Upper lobe of right lung (tissue), 1 donor: Measurements from ENCODE around the gene APPBP2. TPM values are rescaled to one million over a fixed set of nuclear protein-coding genes. Genes with fewer than 3 reads are reported as not detected.

Experiments used
- ATAC-seq: fragments of 200-7000 bp; cut with Tn5 transposase; one replicate; pipeline ENCODE4 v1.9.1; 2020; ENCODE audit warnings: mild to moderate bottlenecking, moderate library complexity
- DNase-seq: peaks from one replicate; pipeline ENCODE4 v3.0.0-alpha.2; 2020
- H3K27ac ChIP-seq: fragments of 200-600 bp; one replicate; pipeline ENCODE4 v1.8.0; 2022
- H3K27me3 ChIP-seq: fragments of 200-600 bp; one replicate; pipeline ENCODE4 v1.8.0; 2022; ENCODE audit warnings: mild to moderate bottlenecking
- H3K36me3 ChIP-seq: fragments of 200-600 bp; one replicate; pipeline ENCODE4 v1.8.0; 2022
- H3K4me1 ChIP-seq: fragments of 200-600 bp; one replicate; pipeline ENCODE4 v1.8.0; 2022
- H3K4me3 ChIP-seq: fragments of 200-600 bp; one replicate; pipeline ENCODE4 v1.8.0; 2022; ENCODE audit warnings: mild to moderate bottlenecking
- H3K9me3 ChIP-seq: fragments of 200-600 bp; one replicate; pipeline ENCODE4 v1.8.0; 2022
- CTCF ChIP-seq: fragments of 200-600 bp; IDR thresholded peaks from one replicate; pipeline ENCODE4 v1.8.0; 2022; ENCODE audit warnings: antibody characterized with exemption
- intact Hi-C: fragments of 100-400 bp; cut with DNase I; formaldehyde crosslinking; loops from one replicate; pipeline ENCODE4 v1.11.0; 2022
- total RNA-seq: library from RNA; stranded (reverse); fragmentation: NEBNext Ultra II Directional; extraction: Animal tissue kit (Norgen Biotek cat#: 25700); gene quantifications from one replicate; pipeline ENCODE4 v1.2.1, GENCODE V29; 2021
- donor health status: DM: no; HTN: yes; CAD: no; lungs with severe emphysema.

Gene APPBP2
- total RNA-seq, 1 donor from 2014 or later, result 43.6 TPM

- intact Hi-C loops, result no loop called here
- Histone ChIP-seq H3K4me1 (no peaks in the 10 kb centered on the region), H3K27me3 (no peaks in the 10 kb centered on the region), H3K4me3 (no peak overlapping the region), H3K36me3 (peaks cover 42% of the 10 kb centered on the region), H3K9me3 (no peaks in the 10 kb centered on the region), H3K27ac (no peak overlapping the region)
- ATAC-seq, result no peak
- no peak for DNase-seq
- TF ChIP-seq CTCF, result no peak
Observed at GRCh38 chr17:60514500-60514899, 11.5 kb downstream of the APPBP2 start.

- TF ChIP-seq CTCF, result no peak
- ATAC-seq, result peak; percentile 47
- peaks cover 40% of the 10 kb centered on the region for H3K36me3 ChIP-seq
Observed at GRCh38 chr17:60514053-60514452, 12.0 kb downstream of the APPBP2 start.

GRCh38 chr17:60513014-60513413, 13.0 kb downstream of the APPBP2 start:
- ATAC-seq, result no peak

More at GRCh38 chr17:60514053-60514452, 12.0 kb downstream of the APPBP2 start:
- no peak for DNase-seq
- Histone ChIP-seq H3K27me3 (no peaks in the 10 kb centered on the region), H3K4me3 (no peak overlapping the region), H3K27ac (no peak overlapping the region), H3K9me3 (no peaks in the 10 kb centered on the region), H3K4me1 (no peaks in the 10 kb centered on the region)
- intact Hi-C loops, result no loop called here

GRCh38 chr17:60510723-60511122, 15.3 kb downstream of the APPBP2 start:
- no peaks in the 10 kb centered on the region for H3K27me3 ChIP-seq
- no peak overlapping the region for H3K4me3 ChIP-seq
- ATAC-seq (no peak), DNase-seq (no peak)
- no peak overlapping the region for H3K27ac ChIP-seq
- TF ChIP-seq CTCF, result no peak
- H3K36me3 ChIP-seq, result peaks cover 42% of the 10 kb centered on the region
- intact Hi-C loops, result no loop called here
- no peaks in the 10 kb centered on the region for H3K9me3 ChIP-seq
- H3K4me1 ChIP-seq, result peaks cover 21% of the 10 kb centered on the region

More at GRCh38 chr17:60513014-60513413, 13.0 kb downstream of the APPBP2 start:
- Histone ChIP-seq H3K9me3 (no peaks in the 10 kb centered on the region), H3K4me1 (peaks cover 9% of the 10 kb centered on the region), H3K27ac (no peak overlapping the region), H3K4me3 (no peak overlapping the region), H3K27me3 (no peaks in the 10 kb centered on the region), H3K36me3 (peaks cover 42% of the 10 kb centered on the region)
- DNase-seq, result no peak
- TF ChIP-seq CTCF, result no peak
- intact Hi-C loops, result no loop called here

- no peaks in the 10 kb centered on the region for H3K9me3 ChIP-seq
- H3K4me3 ChIP-seq, result no peak overlapping the region
- H3K4me1 ChIP-seq, result peaks cover 21% of the 10 kb centered on the region
- DNase-seq, result no peak
- ATAC-seq, result no peak
- H3K27me3 ChIP-seq, result no peaks in the 10 kb centered on the region
- no peak overlapping the region for H3K27ac ChIP-seq
- intact Hi-C loops, result no loop called here
- no peak for TF ChIP-seq CTCF
- peaks cover 42% of the 10 kb centered on the region for H3K36me3 ChIP-seq
Observed at GRCh38 chr17:60510031-60510430, 16.0 kb downstream of the APPBP2 start.

- Histone ChIP-seq H3K27ac (no peak overlapping the region), H3K4me3 (no peak overlapping the region), H3K9me3 (no peaks in the 10 kb centered on the region), H3K27me3 (no peaks in the 10 kb centered on the region), H3K36me3 (peaks cover 42% of the 10 kb centered on the region), H3K4me1 (peaks cover 21% of the 10 kb centered on the region)
- TF ChIP-seq CTCF, result no peak
- DNase-seq, result no peak
- ATAC-seq, result no peak
- intact Hi-C loops, result no loop called here
Observed at GRCh38 chr17:60508384-60508980, 17.6 kb downstream of the APPBP2 start.
